ENCODE measurements around the gene TEPSIN.

DNA sequence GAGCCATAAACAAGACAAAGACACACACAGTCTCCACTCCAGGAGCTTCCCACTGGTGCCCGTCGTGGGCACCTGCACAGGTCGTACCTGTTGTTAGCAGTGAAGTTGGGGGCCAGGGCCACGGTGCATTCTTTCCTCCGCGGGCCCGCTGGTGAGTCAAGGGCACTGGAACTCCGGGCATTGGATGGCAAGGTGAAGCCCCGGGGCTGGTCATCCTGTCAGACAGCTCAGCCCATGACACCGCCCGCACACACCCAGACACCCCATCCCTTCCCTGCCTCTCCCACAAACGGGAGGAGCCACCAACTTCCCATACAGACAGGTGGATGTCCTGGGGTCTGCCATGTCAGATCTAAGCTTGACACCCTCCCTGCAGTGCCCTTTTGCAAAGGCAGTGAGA, 32.2 kb downstream of the TEPSIN start:
- TF ChIP-seq, protein P1, sequence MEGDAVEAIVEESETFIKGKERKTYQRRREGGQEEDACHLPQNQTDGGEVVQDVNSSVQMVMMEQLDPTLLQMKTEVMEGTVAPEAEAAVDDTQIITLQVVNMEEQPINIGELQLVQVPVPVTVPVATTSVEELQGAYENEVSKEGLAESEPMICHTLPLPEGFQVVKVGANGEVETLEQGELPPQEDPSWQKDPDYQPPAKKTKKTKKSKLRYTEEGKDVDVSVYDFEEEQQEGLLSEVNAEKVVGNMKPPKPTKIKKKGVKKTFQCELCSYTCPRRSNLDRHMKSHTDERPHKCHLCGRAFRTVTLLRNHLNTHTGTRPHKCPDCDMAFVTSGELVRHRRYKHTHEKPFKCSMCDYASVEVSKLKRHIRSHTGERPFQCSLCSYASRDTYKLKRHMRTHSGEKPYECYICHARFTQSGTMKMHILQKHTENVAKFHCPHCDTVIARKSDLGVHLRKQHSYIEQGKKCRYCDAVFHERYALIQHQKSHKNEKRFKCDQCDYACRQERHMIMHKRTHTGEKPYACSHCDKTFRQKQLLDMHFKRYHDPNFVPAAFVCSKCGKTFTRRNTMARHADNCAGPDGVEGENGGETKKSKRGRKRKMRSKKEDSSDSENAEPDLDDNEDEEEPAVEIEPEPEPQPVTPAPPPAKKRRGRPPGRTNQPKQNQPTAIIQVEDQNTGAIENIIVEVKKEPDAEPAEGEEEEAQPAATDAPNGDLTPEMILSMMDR (IDR thresholded peaks at IDR 0.05), result no peak
- TF ChIP-seq POLR2A (IDR thresholded peaks at IDR 0.05), result no peak
